DOHH2 (cell line): ENCODE results near the gene EHMT1.
"Not testable (repeated sequence)": the region's sequence is repeated elsewhere in the genome, so short reads cannot be mapped to it uniquely, and the experiment has no call there.

ENCODE experiments used
- H3F3A ChIP-seq: fragments of 200-600 bp; sonication (generic), shearing (Covaris generic); 2 replicates; pipeline ENCODE4 v1.6.0; 2016; ENCODE audit warnings: antibody characterized with exemption, mild to moderate bottlenecking; ENCODE audit not compliant: control insufficient read depth, insufficient read depth
- H3K27ac ChIP-seq: fragments of 200-600 bp; sonication (generic); 2 replicates; pipeline ENCODE4 v1.5.1; 2014; ENCODE audit warnings: low read depth, mild to moderate bottlenecking, low read length, moderate library complexity
- H3K27me3 ChIP-seq: fragments of 200-600 bp; sonication (generic); 2 replicates; pipeline ENCODE4 v1.6.1; 2014; ENCODE audit warnings: mild to moderate bottlenecking, low read length, mixed read lengths; ENCODE audit not compliant: control insufficient read depth
- H3K36me3 ChIP-seq: fragments of 200-600 bp; sonication (generic); 2 replicates; pipeline ENCODE4 v1.6.1; 2014; ENCODE audit warnings: mild to moderate bottlenecking, low read length, moderate library complexity, mixed read lengths; ENCODE audit not compliant: control insufficient read depth
- H3K4me1 ChIP-seq: fragments of 200-600 bp; sonication (generic); 2 replicates; pipeline ENCODE4 v1.6.1; 2014; ENCODE audit warnings: mild to moderate bottlenecking, low read length, mixed read lengths; ENCODE audit not compliant: control insufficient read depth
- H3K4me2 ChIP-seq: fragments of 200-600 bp; sonication (generic); 2 replicates; pipeline ENCODE4 v1.6.0; 2014; ENCODE audit warnings: mild to moderate bottlenecking, low read length, moderate library complexity
- H3K4me3 ChIP-seq: fragments of 200-600 bp; sonication (generic); 2 replicates; pipeline ENCODE4 v1.5.1; 2014; ENCODE audit warnings: mild to moderate bottlenecking, low read length, mixed read lengths
- H3K79me2 ChIP-seq: fragments of 200-600 bp; sonication (generic); 2 replicates; pipeline ENCODE4 v1.6.1; 2014; ENCODE audit warnings: mild to moderate bottlenecking, low read length, mixed read lengths; ENCODE audit not compliant: control insufficient read depth
- H3K9me2 ChIP-seq: fragments of 200-600 bp; sonication (generic); replicated peaks from 2 replicates; pipeline ENCODE4 v1.6.1; 2014; ENCODE audit warnings: mild to moderate bottlenecking, low read length, mixed read lengths; ENCODE audit not compliant: control insufficient read depth
- H3K9me3 ChIP-seq: fragments of 200-600 bp; sonication (generic); 2 replicates; pipeline ENCODE4 v1.6.1; 2014; ENCODE audit warnings: antibody characterized with exemption, low read length, mixed read lengths; ENCODE audit not compliant: control insufficient read depth, insufficient read depth
- H4K20me1 ChIP-seq: fragments of 200-600 bp; sonication (generic); 2 replicates; pipeline ENCODE4 v1.6.0; 2014; ENCODE audit warnings: low read depth, mild to moderate bottlenecking, antibody characterized with exemption, low read length, moderate library complexity; ENCODE audit not compliant: control insufficient read depth, insufficient read depth
- CTCF ChIP-seq: fragments of 200-600 bp; sonication (generic); IDR thresholded peaks from one replicate; pipeline ENCODE4 v1.5.1; 2014; ENCODE audit warnings: antibody characterized with exemption, mild to moderate bottlenecking, low read depth, low read length; ENCODE audit not compliant: poor library complexity, severe bottlenecking
- EZH2phosphoT487 ChIP-seq: fragments of 200-600 bp; sonication (generic); IDR thresholded peaks from 2 replicates; pipeline ENCODE4 v1.6.1; 2017; ENCODE audit warnings: borderline replicate concordance, mild to moderate bottlenecking, antibody characterized with exemption, low read length, moderate library complexity, mixed read lengths

The EHMT1 gene

GRCh38 chr9:137778914-137779313 is 160.1 kb downstream of the EHMT1 start:
- no peaks in the 10 kb centered on the region for H3K9me2 ChIP-seq
- H3K4me1 ChIP-seq: no peaks in the 10 kb centered on the region
- H4K20me1 ChIP-seq: no peaks in the 10 kb centered on the region; the same call in 1 of the 2 replicates
- no peak overlapping the region for H3K4me2 ChIP-seq
- H3K36me3 ChIP-seq: peaks cover 92% of the 10 kb centered on the region
- H3K27me3 ChIP-seq: no peaks in the 10 kb centered on the region
- no peak for TF ChIP-seq EZH2phosphoT487
- no peak for TF ChIP-seq CTCF
- H3K27ac ChIP-seq: no peak overlapping the region
- H3K79me2 ChIP-seq: peaks cover 16% of the 10 kb centered on the region
- no peaks in the 10 kb centered on the region for H3K9me3 ChIP-seq
- H3K4me3 ChIP-seq: no peak overlapping the region
- no peaks in the 10 kb centered on the region for H3F3A ChIP-seq

GRCh38 chr9:137780031-137780430 is 161.2 kb downstream of the EHMT1 start:
- not testable (repeated sequence) for H3K4me1 ChIP-seq, H3K27ac ChIP-seq, H3K27me3 ChIP-seq, H3F3A ChIP-seq, H3K4me3 ChIP-seq, H3K9me2 ChIP-seq, H3K9me3 ChIP-seq, H3K4me2 ChIP-seq, H4K20me1 ChIP-seq
- H3K79me2 ChIP-seq: peaks cover 22% of the 10 kb centered on the region
- H3K36me3 ChIP-seq: peaks cover 94% of the 10 kb centered on the region

- H3K9me2 ChIP-seq: no peaks in the 10 kb centered on the region
- no peak overlapping the region for H3K4me2 ChIP-seq
- H3K27me3 ChIP-seq: no peaks in the 10 kb centered on the region
- TF ChIP-seq CTCF (no peak), EZH2phosphoT487 (no peak)
- no peaks in the 10 kb centered on the region for H3K4me1 ChIP-seq
- no peaks in the 10 kb centered on the region for H3F3A ChIP-seq
- H3K36me3 ChIP-seq: peaks cover 94% of the 10 kb centered on the region
- no peak overlapping the region for H3K4me3 ChIP-seq
- peaks cover 3% of the 10 kb centered on the region; the same call in 1 of the 2 replicates for H4K20me1 ChIP-seq
- H3K27ac ChIP-seq: no peak overlapping the region
- no peaks in the 10 kb centered on the region for H3K9me3 ChIP-seq
- H3K79me2 ChIP-seq: peaks cover 28% of the 10 kb centered on the region
Observed at GRCh38 chr9:137781906-137782585, 163.2 kb downstream of the EHMT1 start.

GRCh38 chr9:137783521-137783920 is 164.7 kb downstream of the EHMT1 start:
- H3K36me3 ChIP-seq: peaks cover 94% of the 10 kb centered on the region
- peaks cover 33% of the 10 kb centered on the region for H3K79me2 ChIP-seq
- H3F3A ChIP-seq: no peaks in the 10 kb centered on the region
- H3K27me3 ChIP-seq: no peaks in the 10 kb centered on the region
- peaks cover 3% of the 10 kb centered on the region; the same call in 1 of the 2 replicates for H4K20me1 ChIP-seq
- no peaks in the 10 kb centered on the region for H3K9me3 ChIP-seq
- no peak overlapping the region for H3K4me2 ChIP-seq
- TF ChIP-seq CTCF: no peak
- no peak for TF ChIP-seq EZH2phosphoT487
- H3K4me1 ChIP-seq: no peaks in the 10 kb centered on the region
- no peaks in the 10 kb centered on the region for H3K9me2 ChIP-seq
- H3K4me3 ChIP-seq: no peak overlapping the region
- no peak overlapping the region for H3K27ac ChIP-seq
